HepG2 (cell line): ENCODE data around the gene CTNND1.

Experiments
- ATF3 ChIP-seq: sonication (generic); formaldehyde crosslinking; IDR thresholded peaks from 2 replicates; pipeline ENCODE4 v1.4.0; 2020; ENCODE audit warnings: missing genetic modification reagents
- POLR2A ChIP-seq, 2 experiments: IDR thresholded peaks; 2 replicates each; pipeline ENCODE4 v1.6.1; 2011; ENCODE audit warnings: low read depth in 2 of 2, low read length in 2 of 2, mild to moderate bottlenecking in 1 of 2, moderate library complexity in 1 of 2; ENCODE audit not compliant: insufficient read depth in 1 of 2
- SRY ChIP-seq: sonication (generic); formaldehyde crosslinking; IDR thresholded peaks from 2 replicates; pipeline ENCODE4 v1.8.0; 2022; ENCODE audit warnings: mild to moderate bottlenecking, missing genetic modification reagents
- ZNF724P ChIP-seq: sonication (generic); formaldehyde crosslinking; IDR thresholded peaks from 2 replicates; pipeline ENCODE4 v1.8.0; 2022; ENCODE audit warnings: missing genetic modification reagents, borderline replicate concordance

GRCh38 chr11:57771365-57771764 is 9.8 kb downstream of the CTNND1 start:
- TF ChIP-seq ATF3 (CRISPR knock-in tag) (no peak), SRY (CRISPR knock-in tag) (no peak), POLR2A (IDR thresholded peaks at IDR 0.05; ENCODE audit: insufficient read depth in 1 of 2, low read depth in 2 of 2, low read length in 2 of 2) (no peak), ZNF724P (no peak)
